IPS-18a (cell line): ENCODE measurements around the gene MARK3.
"Not testable (repeated sequence)": the region's sequence is repeated elsewhere in the genome, so short reads cannot be mapped to it uniquely, and the experiment has no call there.

Source experiments
- H3K27ac ChIP-seq: one replicate; pipeline ENCODE4 v1.5.1; 2013; ENCODE audit warnings: low read length
- H3K27me3 ChIP-seq: one replicate; pipeline ENCODE4 v1.6.1; 2013; ENCODE audit warnings: mild to moderate bottlenecking, low read length; ENCODE audit not compliant: control insufficient read depth, insufficient read depth
- H3K36me3 ChIP-seq: one replicate; pipeline ENCODE4 v1.6.1; 2013; ENCODE audit warnings: low read depth, low read length; ENCODE audit not compliant: control insufficient read depth
- H3K4me1 ChIP-seq: one replicate; pipeline ENCODE4 v1.6.1; 2013; ENCODE audit warnings: low read depth, low read length; ENCODE audit not compliant: control insufficient read depth
- H3K4me3 ChIP-seq: one replicate; pipeline ENCODE4 v1.5.1; 2013; ENCODE audit warnings: low read length
- H3K9ac ChIP-seq: one replicate; pipeline ENCODE4 v1.6.1; 2013; ENCODE audit warnings: mild to moderate bottlenecking, low read length, moderate library complexity
- H3K9me3 ChIP-seq: one replicate; pipeline ENCODE4 v1.6.1; 2013; ENCODE audit warnings: low read depth, low read length; ENCODE audit not compliant: control insufficient read depth

MARK3 gene

GRCh38 chr14:103510724-103511693 is 125.8 kb downstream of the MARK3 start:
- no peaks in the 10 kb centered on the region for H3K4me1 ChIP-seq
- no peak overlapping the region for H3K9ac ChIP-seq
- no peak overlapping the region for H3K27ac ChIP-seq
- H3K9me3 ChIP-seq, result no peaks in the 10 kb centered on the region
- no peaks in the 10 kb centered on the region for H3K27me3 ChIP-seq
- H3K36me3 ChIP-seq, result peaks cover 13% of the 10 kb centered on the region
- H3K4me3 ChIP-seq, result no peak overlapping the region

DNA sequence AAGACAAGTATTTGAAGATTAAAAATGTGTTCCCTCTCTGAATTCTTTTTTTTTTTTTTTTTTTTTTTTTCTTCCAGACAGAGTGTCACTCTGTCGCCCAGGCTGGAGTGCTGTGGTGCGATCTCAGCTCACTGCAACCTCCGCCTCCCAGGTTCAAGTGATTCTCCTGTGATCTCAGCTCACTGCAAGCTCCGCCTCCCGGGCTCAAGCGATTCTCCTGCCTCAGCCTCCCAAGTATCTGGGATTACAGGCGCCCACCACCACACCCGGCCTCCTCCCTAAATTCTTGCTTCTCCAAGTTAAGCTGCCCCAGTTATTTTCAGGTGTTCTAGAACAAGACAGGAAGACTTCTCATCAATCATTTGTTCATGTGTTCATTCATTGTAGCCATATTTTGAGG is 127.0 kb downstream of the MARK3 start:
- not testable (repeated sequence) for H3K4me3 ChIP-seq, H3K9ac ChIP-seq, H3K9me3 ChIP-seq, H3K27me3 ChIP-seq, H3K4me1 ChIP-seq, H3K27ac ChIP-seq
- H3K36me3 ChIP-seq, result peaks cover 12% of the 10 kb centered on the region

DNA sequence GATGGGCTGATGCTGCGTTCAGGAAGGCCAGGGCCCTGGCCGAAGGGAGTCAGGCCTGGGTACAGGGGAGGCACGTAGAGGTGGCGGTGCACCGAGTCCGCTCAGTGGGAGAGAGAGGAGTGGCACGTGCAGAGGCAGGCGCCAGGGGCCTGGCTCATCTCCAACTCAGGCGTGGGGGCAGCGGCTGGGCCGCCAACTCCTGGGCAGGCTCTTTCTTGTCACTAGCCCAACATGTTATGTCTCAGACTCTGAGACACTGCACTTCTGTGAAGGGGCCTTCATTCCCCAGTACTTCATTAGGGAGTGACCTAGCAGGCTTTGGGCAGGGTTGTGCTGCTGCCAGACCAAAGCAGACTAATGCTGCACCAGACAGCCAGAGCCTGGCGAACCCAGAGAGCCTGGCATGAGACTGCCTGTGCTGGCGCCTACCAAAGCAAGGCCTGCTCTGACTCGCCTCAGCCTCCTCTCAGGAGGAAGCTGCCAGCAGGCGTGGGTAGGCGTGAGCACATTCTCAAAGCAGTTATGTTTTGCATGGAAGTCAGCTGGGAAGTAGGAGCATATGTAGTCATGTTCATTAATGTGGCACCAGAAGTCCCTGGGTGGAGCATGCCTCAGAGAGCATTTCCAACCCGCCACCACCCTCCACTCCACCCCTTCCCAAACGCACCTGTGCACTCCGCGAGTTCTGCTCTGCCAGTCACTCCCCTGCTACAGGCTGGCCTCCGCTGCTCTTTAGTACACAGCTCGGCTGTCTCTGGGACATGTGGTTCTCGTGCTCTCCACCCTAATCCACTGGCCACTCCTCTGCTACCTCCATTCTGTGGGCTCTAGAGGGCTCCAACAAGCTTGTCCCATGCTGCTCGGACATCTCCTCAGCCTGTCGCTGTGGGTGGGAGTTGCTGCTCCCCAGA is 127.7 kb downstream of the MARK3 start:
- Histone ChIP-seq H3K27me3 (no peaks in the 10 kb centered on the region), H3K36me3 (peaks cover 4% of the 10 kb centered on the region), H3K4me1 (no peaks in the 10 kb centered on the region), H3K9ac (no peak overlapping the region), H3K27ac (no peak overlapping the region), H3K4me3 (no peak overlapping the region), H3K9me3 (no peaks in the 10 kb centered on the region)

GRCh38 chr14:103514596-103515421 is 129.6 kb downstream of the MARK3 start:
- no peak overlapping the region for H3K27ac ChIP-seq
- no peak overlapping the region for H3K9ac ChIP-seq
- peaks cover 3% of the 10 kb centered on the region for H3K4me1 ChIP-seq
- no peak overlapping the region for H3K4me3 ChIP-seq
- no peaks in the 10 kb centered on the region for H3K9me3 ChIP-seq
- H3K36me3 ChIP-seq, result peaks cover 6% of the 10 kb centered on the region
- no peaks in the 10 kb centered on the region for H3K27me3 ChIP-seq

DNA sequence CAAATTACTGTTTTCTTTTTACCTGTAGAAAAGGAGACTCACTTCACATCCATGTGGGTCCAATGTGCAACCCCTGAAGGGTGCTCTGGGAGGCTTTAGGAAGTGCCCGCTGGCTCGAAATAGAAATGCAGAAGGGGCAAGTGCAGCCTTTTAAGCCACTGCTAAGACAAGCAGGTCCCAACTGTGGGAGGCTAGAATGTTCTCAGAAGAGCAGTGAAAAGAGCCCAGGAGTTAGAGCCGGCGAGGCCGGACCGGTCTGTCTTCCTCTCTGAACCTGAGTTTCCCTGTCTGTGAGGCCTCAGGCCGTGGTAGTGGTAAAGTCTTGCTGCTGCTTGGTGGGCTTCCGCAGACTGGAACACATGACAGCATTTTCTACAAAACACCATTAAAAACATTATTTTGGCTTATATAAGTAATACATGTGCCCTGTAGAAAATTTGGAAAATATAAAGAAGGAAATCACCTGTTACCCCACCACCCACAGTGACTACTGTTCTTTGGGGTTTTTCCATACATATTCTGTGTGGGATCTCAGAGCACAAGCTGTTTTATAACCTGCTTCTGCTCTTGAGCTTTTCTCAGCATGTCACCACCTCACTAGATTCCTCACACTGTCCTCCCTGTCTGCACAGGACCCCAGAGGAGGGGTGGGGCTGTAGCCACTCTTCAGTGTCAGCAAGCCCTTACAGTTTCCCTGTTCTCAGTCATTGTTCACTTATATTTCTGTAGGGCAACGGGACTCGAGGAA is 131.4 kb downstream of the MARK3 start:
- Histone ChIP-seq H3K9ac (no peak overlapping the region), H3K36me3 (peaks cover 12% of the 10 kb centered on the region), H3K27me3 (no peaks in the 10 kb centered on the region), H3K27ac (no peak overlapping the region), H3K4me1 (peaks cover 3% of the 10 kb centered on the region), H3K4me3 (no peak overlapping the region), H3K9me3 (no peaks in the 10 kb centered on the region)

- Histone ChIP-seq H3K4me3 (no peak overlapping the region), H3K9me3 (no peaks in the 10 kb centered on the region), H3K4me1 (peaks cover 3% of the 10 kb centered on the region), H3K36me3 (peaks cover 12% of the 10 kb centered on the region), H3K27me3 (no peaks in the 10 kb centered on the region), H3K27ac (no peak overlapping the region), H3K9ac (no peak overlapping the region)
These were observed 132.0 kb downstream of the MARK3 start for GRCh38 chr14:103517174-103517566.

DNA sequence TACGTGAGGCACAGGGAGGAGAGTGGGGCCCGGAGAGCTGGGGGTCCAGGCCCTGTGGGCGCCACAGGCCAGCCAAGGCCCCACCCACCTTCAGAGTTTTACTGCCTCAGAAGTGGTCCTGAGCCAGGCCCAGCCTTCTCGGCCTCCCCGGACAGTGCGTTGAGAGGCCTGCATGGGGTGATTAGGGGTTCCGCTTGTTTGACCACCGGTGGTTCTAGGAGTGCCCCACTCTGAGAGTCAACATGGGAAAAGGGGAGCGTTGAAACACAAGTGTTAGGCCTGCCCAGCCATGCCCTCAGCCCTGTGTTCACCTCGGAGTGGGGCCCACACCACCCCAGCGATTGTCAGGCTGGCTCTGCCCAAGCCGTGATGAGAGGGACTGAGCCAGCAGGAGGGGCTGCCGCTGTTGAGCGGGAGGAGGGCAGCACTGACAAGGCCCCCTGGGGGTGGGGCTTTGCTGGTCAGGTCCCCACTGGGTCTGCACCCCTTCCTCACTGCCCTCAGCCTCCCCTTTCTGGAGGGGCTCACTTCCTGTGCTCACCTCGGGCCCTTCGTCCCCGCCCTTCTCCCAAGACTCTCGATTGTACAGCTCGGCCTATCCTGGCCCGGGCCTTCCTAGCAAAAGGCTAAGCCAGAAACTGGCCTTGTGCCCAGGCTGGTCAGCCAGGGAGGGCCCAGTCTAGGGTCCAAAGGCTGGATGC is 132.7 kb downstream of the MARK3 start:
- Histone ChIP-seq H3K36me3 (peaks cover 12% of the 10 kb centered on the region), H3K9ac (no peak overlapping the region), H3K4me1 (peaks cover 3% of the 10 kb centered on the region), H3K27ac (no peak overlapping the region), H3K9me3 (no peaks in the 10 kb centered on the region), H3K27me3 (peaks cover under 1% of the 10 kb centered on the region), H3K4me3 (no peak overlapping the region)

- Histone ChIP-seq H3K4me1 (peaks cover 3% of the 10 kb centered on the region), H3K27me3 (peaks cover 7% of the 10 kb centered on the region), H3K4me3 (no peak overlapping the region), H3K27ac (no peak overlapping the region), H3K9me3 (no peaks in the 10 kb centered on the region), H3K36me3 (peaks cover 12% of the 10 kb centered on the region), H3K9ac (no peak overlapping the region)
These were observed 133.3 kb downstream of the MARK3 start for GRCh38 chr14:103518422-103519042.

DNA sequence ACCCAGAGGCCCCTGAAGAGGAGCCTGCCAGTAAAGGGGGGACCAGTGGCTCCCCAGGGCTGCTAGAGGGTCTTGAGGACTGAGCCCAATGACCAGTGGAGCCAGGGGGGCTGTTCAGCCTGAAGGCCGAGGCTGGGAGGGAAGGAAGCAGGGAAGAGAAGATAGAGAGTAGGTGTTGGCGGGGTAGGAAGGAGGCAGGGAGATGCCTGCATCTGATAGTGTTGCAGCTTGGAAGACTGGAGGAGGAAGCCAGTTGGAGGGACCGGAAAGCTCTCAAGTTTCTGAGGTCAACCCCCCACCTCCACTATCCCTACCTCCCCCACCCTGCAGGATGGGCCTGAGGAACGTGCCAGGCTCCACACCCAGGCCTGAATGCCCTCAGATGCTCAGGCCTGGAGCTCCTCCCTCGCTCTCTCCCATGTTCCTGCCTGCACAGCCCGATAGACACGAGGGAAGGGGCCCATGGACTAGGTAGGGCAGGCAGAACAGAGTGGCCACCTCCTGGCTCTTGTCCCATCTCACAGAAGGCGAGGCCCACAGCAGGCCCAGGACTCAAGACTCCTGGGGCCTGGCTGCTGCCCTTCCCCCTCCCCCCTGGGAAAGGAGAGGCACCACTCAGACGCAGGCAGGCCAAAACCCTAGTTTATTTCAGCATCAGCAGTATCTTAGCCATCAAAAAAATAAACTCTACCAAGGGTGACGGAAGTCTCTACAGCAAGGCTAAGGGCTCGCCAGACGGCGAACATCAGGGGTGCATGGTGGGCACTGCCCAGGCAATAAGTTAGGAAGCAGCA is 134.0 kb downstream of the MARK3 start:
- Histone ChIP-seq H3K4me1 (peaks cover 3% of the 10 kb centered on the region), H3K36me3 (peaks cover 12% of the 10 kb centered on the region), H3K4me3 (no peak overlapping the region), H3K9ac (no peak overlapping the region), H3K27me3 (peaks cover 15% of the 10 kb centered on the region), H3K9me3 (no peaks in the 10 kb centered on the region), H3K27ac (no peak overlapping the region)
